ENCODE data around the gene PIGS.
"Not testable (repeated sequence)": the region's sequence is repeated elsewhere in the genome, so short reads cannot be mapped to it uniquely, and the experiment has no call there.

Gene PIGS

GRCh38 chr17:28523876-28524275 lies 47.4 kb downstream of the PIGS start:
- H3K9me3 ChIP-seq (ENCODE audit: control insufficient read depth, low read length): no peaks in the 10 kb centered on the region
- H3K27ac ChIP-seq (ENCODE audit: insufficient read depth, low read length, poor library complexity, severe bottlenecking): no peak overlapping the region
- H3K4me3 ChIP-seq (ENCODE audit: insufficient read depth, low read depth, low read length, poor library complexity, severe bottlenecking): no peak overlapping the region
- H3K36me3 ChIP-seq (ENCODE audit: control insufficient read depth, insufficient read depth, low read length): no peaks in the 10 kb centered on the region
- DNase-seq: no peak
- no peaks in the 10 kb centered on the region for H3K27me3 ChIP-seq (replicated peaks; ENCODE audit: control insufficient read depth, insufficient read depth, low read length, poor library complexity, severe bottlenecking)
- H3K4me1 ChIP-seq (ENCODE audit: control insufficient read depth, insufficient read depth, low read length, poor library complexity, severe bottlenecking): no peaks in the 10 kb centered on the region

GRCh38 chr17:28523186-28523585 lies 48.1 kb downstream of the PIGS start:
- no peak for DNase-seq

DNA sequence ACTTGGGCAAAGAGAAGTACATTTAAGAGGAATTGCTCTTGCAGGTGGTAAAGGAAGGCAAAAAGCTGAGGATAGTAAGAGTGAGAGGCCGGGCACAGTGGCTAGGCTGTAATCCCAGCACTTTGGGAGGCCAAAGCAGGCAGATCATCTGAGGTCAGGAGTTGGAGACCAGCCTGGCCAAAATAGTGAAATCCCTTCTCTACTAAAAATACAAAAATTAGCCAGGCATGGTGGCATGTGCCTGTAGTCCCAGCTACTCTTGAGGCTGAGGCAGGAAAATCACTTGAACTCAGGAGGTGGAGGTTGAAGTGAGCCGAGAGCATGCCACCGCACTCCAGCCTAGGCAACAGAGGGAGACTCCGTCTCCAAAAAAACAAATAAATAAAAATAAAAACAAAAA lies 49.0 kb downstream of the PIGS start:
- H3K36me3 ChIP-seq (ENCODE audit: control insufficient read depth, insufficient read depth, low read length); H3K4me3 ChIP-seq (ENCODE audit: insufficient read depth, low read depth, low read length, poor library complexity, severe bottlenecking); H3K27ac ChIP-seq (ENCODE audit: insufficient read depth, low read length, poor library complexity, severe bottlenecking); H3K9me3 ChIP-seq (ENCODE audit: control insufficient read depth, low read length); DNase-seq; H3K27me3 ChIP-seq (replicated peaks; ENCODE audit: control insufficient read depth, insufficient read depth, low read length, poor library complexity, severe bottlenecking); H3K4me1 ChIP-seq (ENCODE audit: control insufficient read depth, insufficient read depth, low read length, poor library complexity, severe bottlenecking): not testable (repeated sequence)

More at GRCh38 chr17:28523186-28523585, 48.1 kb downstream of the PIGS start:
- Histone ChIP-seq H3K4me1 (ENCODE audit: control insufficient read depth, insufficient read depth, low read length, poor library complexity, severe bottlenecking) (no peaks in the 10 kb centered on the region), H3K4me3 (ENCODE audit: insufficient read depth, low read depth, low read length, poor library complexity, severe bottlenecking) (no peak overlapping the region), H3K27ac (ENCODE audit: insufficient read depth, low read length, poor library complexity, severe bottlenecking) (no peak overlapping the region), H3K9me3 (ENCODE audit: control insufficient read depth, low read length) (no peaks in the 10 kb centered on the region), H3K27me3 (replicated peaks; ENCODE audit: control insufficient read depth, insufficient read depth, low read length, poor library complexity, severe bottlenecking) (no peaks in the 10 kb centered on the region), H3K36me3 (ENCODE audit: control insufficient read depth, insufficient read depth, low read length) (no peaks in the 10 kb centered on the region)

GRCh38 chr17:28521311-28522085 lies 49.8 kb downstream of the PIGS start:
- no peaks in the 10 kb centered on the region for H3K36me3 ChIP-seq (ENCODE audit: control insufficient read depth, insufficient read depth, low read length)
- DNase-seq: no peak
- H3K9me3 ChIP-seq (ENCODE audit: control insufficient read depth, low read length): no peaks in the 10 kb centered on the region
- no peak overlapping the region for H3K27ac ChIP-seq (ENCODE audit: insufficient read depth, low read length, poor library complexity, severe bottlenecking)
- H3K27me3 ChIP-seq (replicated peaks; ENCODE audit: control insufficient read depth, insufficient read depth, low read length, poor library complexity, severe bottlenecking): no peaks in the 10 kb centered on the region
- H3K4me3 ChIP-seq (ENCODE audit: insufficient read depth, low read depth, low read length, poor library complexity, severe bottlenecking): no peak overlapping the region
- no peaks in the 10 kb centered on the region for H3K4me1 ChIP-seq (ENCODE audit: control insufficient read depth, insufficient read depth, low read length, poor library complexity, severe bottlenecking)

GRCh38 chr17:28520687-28521086 lies 50.6 kb downstream of the PIGS start:
- H3K36me3 ChIP-seq (ENCODE audit: control insufficient read depth, insufficient read depth, low read length): no peaks in the 10 kb centered on the region
- H3K4me3 ChIP-seq (ENCODE audit: insufficient read depth, low read depth, low read length, poor library complexity, severe bottlenecking): no peak overlapping the region
- H3K4me1 ChIP-seq (ENCODE audit: control insufficient read depth, insufficient read depth, low read length, poor library complexity, severe bottlenecking): no peaks in the 10 kb centered on the region
- no peak for DNase-seq
- no peaks in the 10 kb centered on the region for H3K9me3 ChIP-seq (ENCODE audit: control insufficient read depth, low read length)
- H3K27me3 ChIP-seq (replicated peaks; ENCODE audit: control insufficient read depth, insufficient read depth, low read length, poor library complexity, severe bottlenecking): no peaks in the 10 kb centered on the region
- no peak overlapping the region for H3K27ac ChIP-seq (ENCODE audit: insufficient read depth, low read length, poor library complexity, severe bottlenecking)

GRCh38 chr17:28519236-28519635 lies 52.1 kb downstream of the PIGS start:
- no peaks in the 10 kb centered on the region for H3K4me1 ChIP-seq (ENCODE audit: control insufficient read depth, insufficient read depth, low read length, poor library complexity, severe bottlenecking)
- H3K27me3 ChIP-seq (replicated peaks; ENCODE audit: control insufficient read depth, insufficient read depth, low read length, poor library complexity, severe bottlenecking): no peaks in the 10 kb centered on the region
- no peak overlapping the region for H3K4me3 ChIP-seq (ENCODE audit: insufficient read depth, low read depth, low read length, poor library complexity, severe bottlenecking)
- no peaks in the 10 kb centered on the region for H3K36me3 ChIP-seq (ENCODE audit: control insufficient read depth, insufficient read depth, low read length)
- no peak for DNase-seq
- H3K9me3 ChIP-seq (ENCODE audit: control insufficient read depth, low read length): no peaks in the 10 kb centered on the region
- H3K27ac ChIP-seq (ENCODE audit: insufficient read depth, low read length, poor library complexity, severe bottlenecking): no peak overlapping the region

GRCh38 chr17:28518578-28518977 lies 52.7 kb downstream of the PIGS start:
- no peaks in the 10 kb centered on the region for H3K9me3 ChIP-seq (ENCODE audit: control insufficient read depth, low read length)
- no peak overlapping the region for H3K4me3 ChIP-seq (ENCODE audit: insufficient read depth, low read depth, low read length, poor library complexity, severe bottlenecking)
- H3K27me3 ChIP-seq (replicated peaks; ENCODE audit: control insufficient read depth, insufficient read depth, low read length, poor library complexity, severe bottlenecking): no peaks in the 10 kb centered on the region
- DNase-seq: no peak
- H3K36me3 ChIP-seq (ENCODE audit: control insufficient read depth, insufficient read depth, low read length): no peaks in the 10 kb centered on the region
- no peak overlapping the region for H3K27ac ChIP-seq (ENCODE audit: insufficient read depth, low read length, poor library complexity, severe bottlenecking)
- H3K4me1 ChIP-seq (ENCODE audit: control insufficient read depth, insufficient read depth, low read length, poor library complexity, severe bottlenecking): no peaks in the 10 kb centered on the region

GRCh38 chr17:28518132-28518531 lies 53.2 kb downstream of the PIGS start:
- H3K27me3 ChIP-seq (replicated peaks; ENCODE audit: control insufficient read depth, insufficient read depth, low read length, poor library complexity, severe bottlenecking): no peaks in the 10 kb centered on the region
- H3K9me3 ChIP-seq (ENCODE audit: control insufficient read depth, low read length): no peaks in the 10 kb centered on the region
- DNase-seq: no peak
- no peak overlapping the region for H3K4me3 ChIP-seq (ENCODE audit: insufficient read depth, low read depth, low read length, poor library complexity, severe bottlenecking)
- no peaks in the 10 kb centered on the region for H3K36me3 ChIP-seq (ENCODE audit: control insufficient read depth, insufficient read depth, low read length)
- H3K27ac ChIP-seq (ENCODE audit: insufficient read depth, low read length, poor library complexity, severe bottlenecking): no peak overlapping the region
- H3K4me1 ChIP-seq (ENCODE audit: control insufficient read depth, insufficient read depth, low read length, poor library complexity, severe bottlenecking): no peaks in the 10 kb centered on the region

DNA sequence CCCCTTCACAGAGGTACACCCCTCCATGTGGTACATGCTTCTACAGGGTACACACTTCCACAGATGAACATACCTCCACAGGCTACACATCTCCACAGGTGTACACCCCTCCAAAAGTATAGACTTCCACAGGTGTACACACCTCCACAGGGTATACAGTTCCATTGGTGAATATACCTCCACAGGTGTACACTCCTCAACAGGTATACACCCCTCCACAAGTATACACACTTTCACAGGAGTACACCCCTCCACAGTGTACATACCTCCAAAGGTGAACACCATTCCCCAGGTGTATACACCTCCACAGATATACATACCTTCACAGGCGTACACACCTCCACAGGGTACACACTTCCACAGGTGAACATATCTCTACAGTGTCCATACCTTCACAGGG lies 55.8 kb downstream of the PIGS start:
- Histone ChIP-seq H3K27me3 (replicated peaks; ENCODE audit: control insufficient read depth, insufficient read depth, low read length, poor library complexity, severe bottlenecking) (no peaks in the 10 kb centered on the region), H3K36me3 (ENCODE audit: control insufficient read depth, insufficient read depth, low read length) (no peaks in the 10 kb centered on the region), H3K27ac (ENCODE audit: insufficient read depth, low read length, poor library complexity, severe bottlenecking) (no peak overlapping the region), H3K9me3 (ENCODE audit: control insufficient read depth, low read length) (no peaks in the 10 kb centered on the region), H3K4me1 (ENCODE audit: control insufficient read depth, insufficient read depth, low read length, poor library complexity, severe bottlenecking) (no peaks in the 10 kb centered on the region), H3K4me3 (ENCODE audit: insufficient read depth, low read depth, low read length, poor library complexity, severe bottlenecking) (no peak overlapping the region)
- no peak for DNase-seq

- no peak overlapping the region for H3K4me3 ChIP-seq (ENCODE audit: insufficient read depth, low read depth, low read length, poor library complexity, severe bottlenecking)
- H3K36me3 ChIP-seq (ENCODE audit: control insufficient read depth, insufficient read depth, low read length): no peaks in the 10 kb centered on the region
- no peaks in the 10 kb centered on the region for H3K4me1 ChIP-seq (ENCODE audit: control insufficient read depth, insufficient read depth, low read length, poor library complexity, severe bottlenecking)
- H3K9me3 ChIP-seq (ENCODE audit: control insufficient read depth, low read length): no peaks in the 10 kb centered on the region
- no peaks in the 10 kb centered on the region for H3K27me3 ChIP-seq (replicated peaks; ENCODE audit: control insufficient read depth, insufficient read depth, low read length, poor library complexity, severe bottlenecking)
- no peak overlapping the region for H3K27ac ChIP-seq (ENCODE audit: insufficient read depth, low read length, poor library complexity, severe bottlenecking)
- DNase-seq: no peak
Measured at GRCh38 chr17:28514561-28515002, 56.7 kb downstream of the PIGS start.

Data from effector memory CD4-positive, alpha-beta T cell (primary cell).